ENCODE results near the gene CUEDC1. TPM values are rescaled to one million over a fixed set of nuclear protein-coding genes. Genes with fewer than 3 reads are reported as not detected.

Gene CUEDC1
- total RNA-seq, 1 donor from 2014 or later: 14.5 TPM

DNA sequence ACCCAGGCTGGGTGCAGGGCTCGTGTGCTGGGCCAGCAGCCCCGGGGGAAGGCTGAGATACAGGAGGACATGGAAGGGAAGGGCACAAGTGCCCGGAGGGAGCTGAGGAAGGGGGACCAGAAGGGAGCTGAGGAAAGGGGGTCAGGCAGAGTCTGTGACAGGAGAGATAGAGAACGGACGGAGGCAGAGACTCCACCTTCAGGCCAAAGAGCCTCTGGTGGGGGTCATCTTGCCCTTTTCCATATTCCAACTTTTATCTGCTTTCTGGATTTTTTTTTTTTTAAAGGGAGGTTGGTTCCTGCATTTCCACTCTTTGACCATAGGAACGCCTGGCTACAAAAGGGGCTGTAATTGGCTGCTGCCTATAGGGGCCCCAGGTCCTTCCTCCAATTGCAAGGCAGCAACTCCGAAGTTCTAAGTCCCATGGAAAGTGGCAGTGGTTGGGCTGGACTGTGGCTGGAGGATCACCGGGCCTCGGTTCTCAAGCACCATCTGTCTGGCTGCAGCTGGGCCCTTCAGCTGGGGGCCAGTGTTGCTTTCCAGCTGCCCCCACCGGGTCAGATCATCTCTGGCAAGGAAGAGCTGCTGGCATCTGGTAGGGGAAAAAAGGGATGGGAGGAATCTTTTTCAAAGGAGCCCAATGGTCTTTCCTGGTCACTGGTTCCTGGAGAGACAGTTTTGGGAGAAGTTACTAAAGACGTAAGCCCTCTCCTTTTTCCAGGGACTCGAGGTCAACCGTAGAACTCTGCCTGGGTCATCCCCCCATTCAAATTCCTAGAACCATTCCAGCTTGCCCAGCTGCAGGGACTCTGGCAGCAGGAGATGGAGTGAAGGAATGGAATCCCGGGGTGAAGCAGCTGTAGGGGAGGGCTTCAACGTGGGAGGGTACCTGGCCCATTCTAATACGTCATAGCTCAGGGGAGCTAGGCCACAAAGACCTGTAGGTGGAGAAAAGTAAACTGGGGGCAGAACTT is 92.2 kb downstream of the CUEDC1 start:
- H3K4me3 ChIP-seq (ENCODE audit: low read depth, low read length): peak overlapping the region; percentile 35
- TF ChIP-seq, protein P1, sequence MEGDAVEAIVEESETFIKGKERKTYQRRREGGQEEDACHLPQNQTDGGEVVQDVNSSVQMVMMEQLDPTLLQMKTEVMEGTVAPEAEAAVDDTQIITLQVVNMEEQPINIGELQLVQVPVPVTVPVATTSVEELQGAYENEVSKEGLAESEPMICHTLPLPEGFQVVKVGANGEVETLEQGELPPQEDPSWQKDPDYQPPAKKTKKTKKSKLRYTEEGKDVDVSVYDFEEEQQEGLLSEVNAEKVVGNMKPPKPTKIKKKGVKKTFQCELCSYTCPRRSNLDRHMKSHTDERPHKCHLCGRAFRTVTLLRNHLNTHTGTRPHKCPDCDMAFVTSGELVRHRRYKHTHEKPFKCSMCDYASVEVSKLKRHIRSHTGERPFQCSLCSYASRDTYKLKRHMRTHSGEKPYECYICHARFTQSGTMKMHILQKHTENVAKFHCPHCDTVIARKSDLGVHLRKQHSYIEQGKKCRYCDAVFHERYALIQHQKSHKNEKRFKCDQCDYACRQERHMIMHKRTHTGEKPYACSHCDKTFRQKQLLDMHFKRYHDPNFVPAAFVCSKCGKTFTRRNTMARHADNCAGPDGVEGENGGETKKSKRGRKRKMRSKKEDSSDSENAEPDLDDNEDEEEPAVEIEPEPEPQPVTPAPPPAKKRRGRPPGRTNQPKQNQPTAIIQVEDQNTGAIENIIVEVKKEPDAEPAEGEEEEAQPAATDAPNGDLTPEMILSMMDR (conservative IDR thresholded peaks at IDR 0.05; ENCODE audit: low read depth, low read length): no peak
- no peak for DNase-seq (ENCODE audit: low read depth)

DNA sequence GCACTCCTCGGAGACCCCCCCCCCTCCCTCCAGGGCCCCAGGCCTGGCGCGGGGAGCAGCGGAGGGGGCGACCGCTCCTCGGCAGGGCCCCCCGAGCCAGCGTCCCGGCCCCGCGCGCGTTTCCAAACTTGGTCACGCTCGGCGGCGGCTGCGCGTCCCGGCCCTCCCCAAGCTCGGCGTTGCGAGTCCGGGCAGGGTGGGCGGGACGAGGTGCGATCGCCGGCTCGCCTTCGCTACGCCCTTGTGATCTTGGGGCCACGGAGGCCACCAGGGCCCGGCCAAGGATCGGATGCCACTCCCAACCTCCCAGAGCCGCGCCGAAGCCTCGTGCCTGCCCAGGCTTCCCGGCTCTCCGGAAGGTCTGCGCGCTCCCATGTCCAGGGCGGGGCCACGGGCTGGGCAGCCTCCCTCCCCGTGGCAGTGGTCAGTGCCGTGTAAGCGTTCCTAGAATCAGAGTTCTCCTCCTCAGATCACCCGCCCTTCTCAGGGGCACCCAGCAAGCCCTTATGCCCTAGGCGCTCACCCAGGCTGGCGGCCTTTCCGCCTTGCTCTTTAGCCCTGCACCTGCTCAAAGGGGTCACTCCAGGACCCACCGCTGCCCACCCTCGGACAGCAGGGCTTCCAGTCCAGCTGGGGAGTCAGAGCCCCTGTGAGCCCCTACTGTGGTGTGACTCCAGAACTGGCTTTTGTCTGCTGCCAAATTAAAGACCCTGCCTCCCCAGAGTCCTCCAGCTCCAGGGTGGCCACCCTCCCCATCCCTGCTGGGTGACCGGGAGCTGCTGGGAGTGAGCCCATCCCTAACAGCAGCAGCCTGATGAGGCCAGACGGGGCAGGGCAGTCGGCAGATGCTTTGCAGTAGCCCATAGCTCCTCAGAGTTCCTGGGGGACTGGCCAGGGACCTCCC is 93.2 kb downstream of the CUEDC1 start:
- TF ChIP-seq, protein P1 (conservative IDR thresholded peaks at IDR 0.05; ENCODE audit: low read depth, low read length): no peak
- H3K4me3 ChIP-seq (ENCODE audit: low read depth, low read length): peak overlapping the region; percentile 35
- DNase-seq (ENCODE audit: low read depth): no peak

DNA sequence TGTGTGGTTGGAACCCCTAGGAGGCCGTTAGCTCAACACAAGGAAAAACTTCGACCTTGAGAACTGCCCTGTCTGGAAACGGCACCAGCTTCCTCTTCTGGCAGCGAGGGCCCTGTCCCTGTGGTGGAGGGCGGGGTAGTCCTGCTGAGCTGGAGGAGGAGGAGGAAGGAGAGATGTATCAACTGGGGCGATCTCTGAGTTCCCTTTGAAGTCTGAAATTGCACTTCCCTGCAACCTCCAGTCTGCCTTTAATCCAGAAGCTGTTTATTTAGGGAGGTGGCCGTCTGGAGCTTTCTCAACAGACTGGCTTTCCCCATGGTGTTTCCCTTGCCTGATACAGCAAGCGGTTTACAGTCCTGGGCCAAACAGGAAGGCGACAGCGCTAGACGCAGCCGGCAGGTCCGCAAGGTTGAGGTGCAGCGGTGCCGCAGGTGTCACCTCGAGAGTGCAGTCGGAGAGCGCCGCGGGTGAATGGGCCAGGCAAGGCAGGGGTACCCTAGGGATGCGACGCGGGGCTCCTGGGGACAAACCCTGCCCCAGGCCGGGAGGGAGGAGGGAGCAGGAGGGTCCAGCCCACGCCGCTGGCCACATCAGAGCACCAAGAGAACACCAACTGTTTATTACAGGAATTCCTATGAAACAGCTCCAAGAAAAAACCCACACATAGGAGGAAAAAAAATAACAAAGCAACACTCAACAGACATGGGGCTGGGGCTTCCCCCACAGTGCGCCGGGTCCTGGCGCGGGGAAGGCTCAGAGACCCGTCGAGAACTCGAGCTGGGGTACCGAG is 94.0 kb downstream of the CUEDC1 start:
- no peak for DNase-seq (ENCODE audit: low read depth)
- peak overlapping the region; percentile 35 for H3K4me3 ChIP-seq (ENCODE audit: low read depth, low read length)
- TF ChIP-seq, protein P1 (conservative IDR thresholded peaks at IDR 0.05; ENCODE audit: low read depth, low read length): no peak

DNA sequence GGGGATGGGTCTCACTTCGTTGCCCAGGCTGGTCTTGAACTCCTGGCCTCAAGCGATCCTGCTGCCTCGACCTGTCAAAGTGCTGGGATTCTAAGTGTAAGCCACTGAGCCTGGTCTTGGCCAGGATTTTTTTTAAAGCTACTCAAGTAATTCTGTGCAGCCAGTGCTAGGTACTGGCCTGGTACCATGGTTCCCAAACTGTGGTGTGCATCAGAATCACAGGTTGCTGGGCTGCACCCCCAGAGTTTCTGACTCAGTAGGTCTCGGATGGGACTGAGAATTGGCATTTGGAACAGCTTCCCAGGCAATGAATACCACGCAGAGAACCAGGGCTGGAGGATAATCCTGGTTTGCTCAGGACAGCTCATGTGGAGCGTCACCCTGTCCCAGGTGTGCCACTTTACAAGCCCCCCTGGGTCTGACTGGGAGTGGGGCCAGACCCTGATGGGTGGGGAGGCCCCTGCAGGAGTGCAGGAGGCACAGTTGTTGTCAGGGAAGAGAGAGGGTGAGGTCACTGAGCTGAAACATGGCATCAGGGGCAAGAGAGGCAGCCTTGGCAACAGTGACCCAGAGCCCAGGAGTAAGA is 94.7 kb downstream of the CUEDC1 start:
- no peak for DNase-seq (ENCODE audit: low read depth)
- TF ChIP-seq, protein P1 (conservative IDR thresholded peaks at IDR 0.05; ENCODE audit: low read depth, low read length): no peak
- H3K4me3 ChIP-seq (ENCODE audit: low read depth, low read length): no peak overlapping the region

DNA sequence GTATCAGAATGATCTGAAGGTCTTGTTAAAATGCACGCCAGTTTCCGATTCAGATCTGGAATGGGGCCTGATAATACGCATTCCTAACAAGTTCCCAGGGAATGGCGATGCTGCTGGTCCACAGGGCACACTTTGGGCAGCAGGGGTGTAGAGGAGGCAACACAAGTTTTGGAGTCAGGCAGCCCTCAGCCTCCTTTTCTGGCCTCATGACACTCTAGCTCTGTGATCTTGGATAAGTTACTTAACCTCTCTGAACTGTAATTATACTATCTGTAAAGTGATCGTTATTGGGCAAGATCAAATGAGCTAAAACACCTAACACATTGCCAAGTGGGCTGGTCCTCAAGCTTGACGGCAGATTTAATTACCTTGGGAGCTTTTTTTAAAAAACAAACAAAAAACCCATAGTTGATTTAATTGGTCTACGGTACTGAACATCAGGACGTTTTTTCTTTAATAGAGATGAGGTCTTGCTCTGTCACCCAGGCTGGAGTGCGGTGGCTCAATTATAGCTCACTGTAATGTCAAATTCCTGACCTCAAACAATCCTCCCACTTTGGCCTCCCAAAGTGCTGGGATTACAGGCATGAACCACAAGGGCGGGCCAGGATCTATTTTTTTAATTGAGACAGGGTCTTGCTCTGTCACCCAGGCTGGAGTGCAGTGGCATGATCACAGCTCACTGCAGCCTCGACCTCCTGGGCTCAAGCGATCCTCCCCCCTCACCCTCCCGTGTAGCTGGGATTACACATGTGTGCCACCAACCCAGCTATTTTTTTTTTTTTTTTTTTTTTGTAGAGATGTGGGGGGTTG is 95.4 kb downstream of the CUEDC1 start:
- TF ChIP-seq, protein P1 (conservative IDR thresholded peaks at IDR 0.05; ENCODE audit: low read depth, low read length): no peak
- H3K4me3 ChIP-seq (ENCODE audit: low read depth, low read length): no peak overlapping the region

More for the DNA sequence above, 95.4 kb downstream of the CUEDC1 start:
- no peak for DNase-seq (ENCODE audit: low read depth)
